Skin of body (tissue), 2 donors: ENCODE measurements around the gene COMMD10. TPM values are rescaled to one million over a fixed set of nuclear protein-coding genes. Genes with fewer than 3 reads are reported as not detected.
"Not testable (repeated sequence)": the region's sequence is repeated elsewhere in the genome, so short reads cannot be mapped to it uniquely, and the experiment has no call there.

ENCODE experiments used
- DNase-seq: peaks from one replicate; lab custom pipeline; 2025; lab: John Stamatoyannopoulos, UW
- total RNA-seq: library from RNA; depleted of rRNA; stranded (reverse); fragments of >200 nt; gene quantifications from one replicate; pipeline ENCODE4 v1.2.3, GENCODE V29; 2014

COMMD10 gene
- total RNA-seq, 1 donor from 2014 or later = 49.5 TPM

- DNase-seq = no peak
These were observed 12.5 kb downstream of the COMMD10 start for GRCh38 chr5:116097301-116097700.

DNA sequence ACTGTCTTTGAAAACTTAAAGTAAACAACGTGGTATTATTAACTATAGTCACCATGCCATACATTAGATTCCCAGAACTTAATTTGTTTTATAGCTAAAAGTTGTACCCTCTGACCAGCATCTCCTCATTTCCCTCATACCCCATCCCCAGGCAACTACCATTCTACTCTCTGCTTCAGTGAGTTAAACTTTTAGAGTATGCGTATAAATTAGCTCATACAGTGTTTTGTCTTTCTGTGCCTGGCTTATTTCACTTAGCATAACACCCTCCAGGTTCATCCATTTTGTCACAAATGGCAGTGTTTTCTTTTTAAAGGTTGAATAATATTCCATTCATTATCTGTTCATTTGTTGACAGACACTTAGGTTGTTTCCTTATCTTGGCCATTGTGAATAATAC is 14.2 kb downstream of the COMMD10 start:
- no peak for DNase-seq

GRCh38 chr5:116104941-116105340 is 20.1 kb downstream of the COMMD10 start:
- not testable (repeated sequence) for DNase-seq

GRCh38 chr5:116115163-116115562 is 30.3 kb downstream of the COMMD10 start:
- DNase-seq = no peak

- DNase-seq = no peak
These were observed 45.6 kb downstream of the COMMD10 start for GRCh38 chr5:116130471-116130870.

GRCh38 chr5:116130976-116131375 is 46.2 kb downstream of the COMMD10 start:
- DNase-seq = no peak

DNA sequence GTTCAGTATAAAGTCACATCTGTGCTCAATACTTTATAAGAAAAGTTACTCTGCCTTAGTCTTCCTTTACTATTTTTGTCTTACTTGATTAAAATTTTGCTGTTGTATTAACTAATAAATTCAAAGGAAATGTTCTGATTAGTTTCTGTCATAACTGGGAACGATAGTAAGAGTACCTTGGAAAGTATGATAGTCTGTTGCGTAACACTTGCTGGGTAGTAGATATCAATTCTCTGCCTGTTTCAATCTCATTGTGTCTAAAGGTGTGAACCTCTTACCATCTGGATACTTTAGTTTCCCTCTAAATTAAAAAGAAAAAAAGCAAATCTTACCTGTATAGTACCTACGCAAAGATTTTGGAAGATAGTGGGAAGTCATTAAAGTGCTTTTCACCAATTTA is 48.5 kb downstream of the COMMD10 start:
- DNase-seq = no peak

GRCh38 chr5:116135344-116135743 is 50.5 kb downstream of the COMMD10 start:
- no peak for DNase-seq

GRCh38 chr5:116137544-116138378 is 52.9 kb downstream of the COMMD10 start:
- peak; percentile 41 for DNase-seq

DNA sequence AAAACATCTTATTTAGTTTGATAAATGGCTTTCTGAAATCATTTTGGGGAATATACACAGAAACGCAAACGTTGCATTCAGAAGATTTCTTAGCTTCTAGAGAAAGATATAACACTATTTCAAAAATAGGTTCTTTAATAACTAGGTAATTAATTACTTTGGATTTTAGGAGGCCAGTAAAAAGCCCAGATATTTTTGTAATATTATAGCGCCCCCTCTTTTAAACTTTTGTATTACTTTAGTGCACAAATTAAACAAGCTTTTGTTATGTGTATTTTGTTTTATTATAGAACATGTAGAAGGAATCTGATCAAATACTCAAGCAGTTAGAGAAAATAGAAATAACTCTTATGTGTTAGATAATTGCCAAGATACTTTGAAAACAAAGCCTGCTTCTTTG is 57.7 kb downstream of the COMMD10 start:
- DNase-seq = no peak

- DNase-seq = no peak
These were observed 59.3 kb downstream of the COMMD10 start for GRCh38 chr5:116144103-116144502.

DNA sequence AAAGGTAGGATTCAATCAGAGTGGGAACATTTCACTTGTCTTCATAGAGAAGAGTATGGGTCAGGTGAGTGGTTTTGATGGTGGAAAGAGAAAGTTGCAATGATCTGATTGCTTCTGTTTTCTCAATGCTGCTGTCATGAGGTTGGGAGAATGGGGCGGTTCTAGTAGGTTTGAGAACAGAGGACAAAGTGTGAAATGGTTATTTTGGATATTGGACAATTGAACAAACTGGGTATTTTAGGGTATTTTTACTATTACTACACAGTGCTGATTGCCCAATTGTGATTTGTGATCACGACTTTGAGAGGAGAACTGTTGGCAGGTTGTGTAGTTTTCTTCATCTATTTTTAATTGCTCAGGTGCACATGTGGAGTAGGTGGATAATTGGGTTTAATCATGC is 60.2 kb downstream of the COMMD10 start:
- no peak for DNase-seq

- DNase-seq = no peak
These were observed 60.6 kb downstream of the COMMD10 start for GRCh38 chr5:116145416-116145815.

DNA sequence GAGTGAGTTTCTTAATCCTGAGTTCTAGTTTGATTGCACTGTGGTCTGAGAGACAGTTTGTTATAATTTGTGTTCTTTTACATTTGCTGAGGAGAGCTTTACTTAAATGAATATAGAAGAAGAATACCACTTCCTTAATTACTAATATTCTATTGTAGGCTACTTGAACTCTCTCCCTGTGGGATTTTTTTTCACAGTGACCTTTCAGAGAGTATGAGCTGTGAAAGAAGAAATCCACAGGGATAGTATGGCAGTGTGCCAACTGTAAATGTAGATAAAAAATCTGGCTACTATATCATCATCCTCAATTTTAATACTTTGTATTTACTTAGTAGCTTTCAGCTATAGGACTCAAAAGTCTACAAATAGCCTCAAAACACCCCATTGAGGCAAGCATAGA is 67.3 kb downstream of the COMMD10 start:
- DNase-seq = no peak

DNA sequence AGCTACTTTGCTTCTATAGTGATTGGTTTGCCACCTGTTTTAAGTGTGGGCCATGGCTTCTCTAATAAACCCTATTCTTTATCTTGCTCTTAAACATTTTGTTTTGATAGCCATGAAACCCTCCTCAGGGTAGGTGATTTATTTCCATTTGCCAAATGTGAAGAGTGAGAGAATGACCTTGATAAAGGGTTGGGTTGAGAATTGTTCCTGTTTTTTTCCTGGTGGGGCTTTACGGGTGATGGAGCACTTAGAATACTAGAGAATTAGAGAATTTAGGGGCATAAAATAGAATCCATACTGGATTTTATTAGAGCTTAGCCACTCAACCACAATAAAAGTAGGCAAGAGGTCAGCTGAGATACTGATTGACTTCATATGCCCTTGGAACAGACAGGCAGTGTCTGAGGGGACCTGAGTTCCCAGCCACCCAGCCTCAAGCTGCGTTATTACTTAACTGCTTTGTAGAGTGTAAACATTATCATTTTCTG is 68.9 kb downstream of the COMMD10 start:
- DNase-seq = no peak

GRCh38 chr5:116154252-116154651 is 69.4 kb downstream of the COMMD10 start:
- no peak for DNase-seq

DNA sequence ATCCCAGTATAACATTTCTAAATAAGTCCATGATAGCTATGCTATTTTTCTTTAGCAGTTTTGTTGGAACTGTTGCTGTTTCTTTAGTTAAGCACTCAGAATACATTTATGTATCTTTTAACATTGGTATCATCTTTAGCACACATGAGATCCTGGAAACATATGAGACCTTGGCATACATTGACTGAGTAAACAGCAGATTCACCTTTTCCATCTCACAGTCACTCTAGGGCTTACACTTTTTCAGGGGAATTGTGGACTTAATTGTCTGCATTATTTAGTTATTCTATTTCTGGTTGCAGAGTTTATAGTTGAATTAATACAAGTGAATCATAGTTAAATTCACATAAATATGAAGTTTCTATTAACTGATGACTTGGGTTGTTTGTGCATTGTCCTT is 70.1 kb downstream of the COMMD10 start:
- no peak for DNase-seq

GRCh38 chr5:116157902-116158301 is 73.1 kb downstream of the COMMD10 start:
- no peak for DNase-seq

DNA sequence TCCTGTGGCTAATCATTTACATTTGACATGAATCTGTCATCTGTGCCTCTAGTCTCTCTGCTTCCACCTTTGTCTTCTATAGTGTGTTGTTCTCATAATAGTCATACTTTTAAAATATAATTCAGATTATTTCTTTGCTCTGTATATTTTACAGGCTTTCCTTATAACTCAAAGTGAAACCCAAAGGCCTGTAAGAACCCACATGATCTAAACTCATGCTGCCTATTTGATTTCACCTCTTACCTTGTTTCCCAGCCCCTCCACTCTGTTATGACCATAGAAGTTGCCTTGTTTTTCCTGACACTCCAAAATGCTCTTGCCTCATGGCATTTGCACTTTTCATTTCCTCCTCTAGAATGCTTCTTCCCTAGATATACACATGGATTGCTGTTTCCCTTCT is 74.2 kb downstream of the COMMD10 start:
- DNase-seq = no peak

- DNase-seq = no peak
These were observed 89.3 kb downstream of the COMMD10 start for GRCh38 chr5:116174111-116174510.

- DNase-seq = no peak
These were observed 91.3 kb downstream of the COMMD10 start for GRCh38 chr5:116176121-116176520.

GRCh38 chr5:116178925-116179324 is 94.1 kb downstream of the COMMD10 start:
- DNase-seq = no peak

DNA sequence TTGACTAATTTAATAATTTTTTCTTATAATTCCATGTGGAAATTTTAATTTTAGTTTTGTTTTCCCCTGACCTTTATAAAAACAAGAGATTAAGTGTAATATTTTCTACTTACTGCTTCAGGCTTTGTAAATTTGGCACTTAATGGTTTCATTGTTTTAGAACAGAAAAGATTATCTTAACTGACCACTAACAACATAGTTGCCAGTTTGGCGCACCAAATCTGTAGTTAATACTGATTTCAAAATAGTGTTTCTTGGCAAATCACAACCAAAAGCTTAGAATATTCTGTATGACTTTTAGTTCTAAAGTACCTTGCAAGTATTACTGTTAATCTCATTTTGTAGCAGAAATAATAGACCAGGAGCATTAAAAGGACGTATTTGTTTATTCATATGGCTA is 124.3 kb downstream of the COMMD10 start:
- no peak for DNase-seq
